Activated CD8-positive, alpha-beta memory T cell treated with anti-CD3 and anti-CD28 coated beads, Interleukin-2, amount 50 U/mL, for 24 hours (primary cell): Measurements from ENCODE around the gene PPWD1.
"Not testable (repeated sequence)": the region's sequence is repeated elsewhere in the genome, so short reads cannot be mapped to it uniquely, and the experiment has no call there.

Experiments used
- DNase-seq: peaks from one replicate; pipeline ENCODE4 v3.0.0-alpha.2; 2020; ENCODE audit errors: extremely low read depth

The PPWD1 gene

GRCh38 chr5:65562731-65563701 lies at the start of gene PPWD1, which contains the start of gene CENPK:
TSS of gene PPWD1 (plus strand) at chr5:65563296. CDS start at chr5:65563311, 15 bp downstream.
TSS of gene CENPK (minus strand) at chr5:65563168. CDS start at chr5:65554907, 8,261 bp downstream.
- peak; percentile 90 for DNase-seq

- no peak for DNase-seq
Measured at GRCh38 chr5:65525726-65526125, 37.4 kb upstream of the PPWD1 start.

GRCh38 chr5:65530904-65531303 lies 32.2 kb upstream of the PPWD1 start:
- DNase-seq: no peak

- no peak for DNase-seq
Measured at GRCh38 chr5:65535529-65535987, 27.5 kb upstream of the PPWD1 start.

GRCh38 chr5:65539827-65540226 lies 23.3 kb upstream of the PPWD1 start:
- no peak for DNase-seq

GRCh38 chr5:65544473-65544872 lies 18.6 kb upstream of the PPWD1 start:
- no peak for DNase-seq

GRCh38 chr5:65546141-65546540 lies 17.0 kb upstream of the PPWD1 start:
- DNase-seq: no peak

GRCh38 chr5:65548281-65548680 lies 14.8 kb upstream of the PPWD1 start:
- DNase-seq: no peak

- no peak for DNase-seq
Measured at GRCh38 chr5:65553941-65554340, 9.2 kb upstream of the PPWD1 start.

GRCh38 chr5:65555287-65555686 lies 7.8 kb upstream of the PPWD1 start:
- no peak for DNase-seq

- no peak for DNase-seq
Measured at GRCh38 chr5:65556181-65556580, 6.9 kb upstream of the PPWD1 start.

GRCh38 chr5:65556718-65557117 lies 6.4 kb upstream of the PPWD1 start:
- DNase-seq: no peak

- no peak for DNase-seq
Measured at GRCh38 chr5:65563777-65564176, 681 bp downstream of the PPWD1 start.

GRCh38 chr5:65566505-65566904 lies 3.4 kb downstream of the PPWD1 start:
- DNase-seq: no peak

GRCh38 chr5:65570598-65571226 lies 7.6 kb downstream of the PPWD1 start:
- no peak for DNase-seq

GRCh38 chr5:65577141-65577540 lies 14.0 kb downstream of the PPWD1 start:
- DNase-seq: no peak

GRCh38 chr5:65588694-65589093 lies 25.6 kb downstream of the PPWD1 start:
- DNase-seq: no peak

GRCh38 chr5:65601761-65602160 lies 38.7 kb downstream of the PPWD1 start:
- not testable (repeated sequence) for DNase-seq

- DNase-seq: no peak
Measured at GRCh38 chr5:65611524-65611923, 48.4 kb downstream of the PPWD1 start.

- DNase-seq: no peak
Measured at GRCh38 chr5:65612298-65612907, 49.3 kb downstream of the PPWD1 start.

- DNase-seq: no peak
Measured at GRCh38 chr5:65620021-65620420, 56.9 kb downstream of the PPWD1 start.

GRCh38 chr5:65621961-65622360 lies 58.9 kb downstream of the PPWD1 start:
- not testable (repeated sequence) for DNase-seq
